Neural cell (in vitro differentiated cells): ENCODE results near the gene ZNF655.

ENCODE experiments used
- CTCF ChIP-seq: fragments of 450-650 bp; IDR thresholded peaks from 2 replicates; pipeline ENCODE4 v1.5.1; 2014; ENCODE audit warnings: antibody characterized with exemption, mild to moderate bottlenecking, moderate library complexity; ENCODE audit not compliant: poor library complexity, severe bottlenecking
- RAD21 ChIP-seq: fragments of 450-650 bp; conservative IDR thresholded peaks from 2 replicates; pipeline ENCODE4 v1.6.1; 2014; ENCODE audit warnings: antibody characterized with exemption, mild to moderate bottlenecking, moderate library complexity
- TAF1 ChIP-seq: IDR thresholded peaks from 2 replicates; pipeline ENCODE4 v1.6.1; 2012; ENCODE audit warnings: low read depth

DNA sequence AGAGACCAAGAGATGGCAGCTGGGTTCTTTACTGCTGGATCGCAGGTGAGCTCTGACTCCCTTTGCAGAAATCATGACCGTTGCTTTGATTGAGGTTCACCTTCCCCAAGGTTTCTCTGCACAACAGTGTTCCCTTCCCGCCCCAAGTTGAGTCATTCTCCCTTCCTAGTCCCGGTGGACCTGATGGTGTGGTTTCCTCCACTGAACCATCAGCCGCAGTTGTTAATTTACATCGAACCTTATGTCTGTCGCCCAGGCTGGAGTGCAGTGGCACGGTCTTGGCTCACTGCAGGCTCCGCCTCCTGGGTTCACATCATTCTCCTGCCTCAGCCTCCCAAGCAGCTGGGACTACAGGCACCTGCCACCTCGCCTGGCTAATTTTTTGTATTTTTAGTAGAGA is 64.2 kb downstream of the ZNF655 start:
- TF ChIP-seq RAD21 (no peak), CTCF (no peak), TAF1 (no peak)
